NB4 (cell line): ENCODE data around the gene FAM184B.

Source experiments
- DNase-seq: peaks from one replicate; pipeline ENCODE4 v3.0.0; 2010; ENCODE audit warnings: low read depth
- H3K4me3 ChIP-seq: one replicate; pipeline ENCODE4 v1.5.1; 2011; ENCODE audit warnings: mild to moderate bottlenecking, low read depth, low read length, moderate library complexity
- CTCF ChIP-seq: IDR thresholded peaks from one replicate; pipeline ENCODE4 v1.5.1; 2012; ENCODE audit warnings: low read depth, low read length
- MAX ChIP-seq: IDR thresholded peaks from 2 replicates; pipeline ENCODE4 v1.6.1; 2011; ENCODE audit warnings: low read depth, low read length
- MYC ChIP-seq: IDR thresholded peaks from 2 replicates; pipeline ENCODE4 v1.6.1; 2011; ENCODE audit warnings: low read depth, low read length
- POLR2A ChIP-seq: IDR thresholded peaks from 2 replicates; pipeline ENCODE4 v1.6.1; 2011; ENCODE audit warnings: mild to moderate bottlenecking; ENCODE audit not compliant: insufficient read length; ENCODE audit errors: extremely low read depth

FAM184B gene

GRCh38 chr4:17619416-17620105 lies 161.9 kb downstream of the FAM184B start:
- peak overlapping the region; percentile 26 for H3K4me3 ChIP-seq
- no peak for DNase-seq
- TF ChIP-seq MAX = no peak

- peak overlapping the region; percentile 26 for H3K4me3 ChIP-seq
- TF ChIP-seq POLR2A (no peak), MYC (no peak), MAX (no peak), CTCF (no peak)
- DNase-seq = peak; percentile 25
These were observed 162.5 kb downstream of the FAM184B start for GRCh38 chr4:17618926-17619325.

GRCh38 chr4:17616283-17616682 lies 165.1 kb downstream of the FAM184B start:
- no peak for TF ChIP-seq POLR2A
- no peak for TF ChIP-seq CTCF
- no peak for TF ChIP-seq MAX
- TF ChIP-seq MYC = no peak
- peak overlapping the region; percentile 85 for H3K4me3 ChIP-seq
- peak; percentile 56 for DNase-seq

GRCh38 chr4:17614416-17615299 lies 166.8 kb downstream of the FAM184B start, which contains the start of gene MED28:
TSS of gene MED28 (plus strand) at chr4:17614641. CDS start at chr4:17614655, 14 bp downstream.
- TF ChIP-seq POLR2A (peak; percentile 97), MYC (peak; percentile 90), MAX (peak; percentile 99), CTCF (no peak)
- peak; percentile 97 for DNase-seq
- H3K4me3 ChIP-seq = peak within 1 kb of the TSS; percentile 85

GRCh38 chr4:17613761-17614415 lies 167.5 kb downstream of the FAM184B start:
- H3K4me3 ChIP-seq = peak overlapping the region; percentile 85
- DNase-seq = peak; percentile 72
- TF ChIP-seq MAX (no peak), POLR2A (no peak), CTCF (no peak), MYC (no peak)
